IMR-90 (cell line): ENCODE data around the gene SPATA13. TPM values are rescaled to one million over a fixed set of nuclear protein-coding genes. Genes with fewer than 3 reads are reported as not detected.
A peak's percentile ranks its signal among the peaks of the same experiment; 100 is the strongest.

Experiments used
- ATAC-seq: fragments of 200-7000 bp; cut with Tn5 transposase; 2 replicates; pipeline ENCODE4 v1.9.1; 2020; ENCODE audit warnings: low read depth, mild to moderate bottlenecking, moderate library complexity
- BruUV-seq: library from RNA; stranded (reverse); fragments of 400-500 nt; replicated peaks from 2 replicates; lab custom pipeline; 2021; lab: Mats Ljungman, UMichigan
- CTCF ChIA-PET: fragments of 300-600 bp; formaldehyde crosslinking; extraction: SDS; loops from one replicate; lab custom pipeline; 2021; ENCODE audit warnings: antibody characterized with exemption; lab: Yijun Ruan, JAX
- POLR2A ChIA-PET: fragments of 300-600 bp; sonication (Branson Sonifier 250); formaldehyde crosslinking; loops from one replicate; lab custom pipeline; 2022; ENCODE audit warnings: antibody characterized with exemption; ENCODE audit not compliant: unreplicated experiment; lab: Charles Lee
- DNase-seq: peaks from one replicate; pipeline ENCODE4 v3.0.0; 2013
- H2AFZ ChIP-seq: replicated peaks from 2 replicates; pipeline ENCODE3; 2013; ENCODE audit warnings: low read length, mild to moderate bottlenecking; ENCODE audit not compliant: poor library complexity
- H2AK5ac ChIP-seq: 2 replicates; pipeline ENCODE4 v1.6.1; 2013; ENCODE audit warnings: low read depth, low read length, inconsistent platforms
- H2AK9ac ChIP-seq: replicated peaks from 2 replicates; pipeline ENCODE3; 2013; ENCODE audit warnings: mild to moderate bottlenecking, low read depth, low read length, moderate library complexity; ENCODE audit not compliant: poor library complexity
- H2BK120ac ChIP-seq: 2 replicates; pipeline ENCODE4 v1.6.1; 2013; ENCODE audit warnings: low read depth, low read length, inconsistent platforms
- H2BK15ac ChIP-seq: 3 replicates; pipeline ENCODE4 v1.6.1; 2013; ENCODE audit warnings: low read depth, low read length, inconsistent platforms
- H2BK20ac ChIP-seq: 2 replicates; pipeline ENCODE4 v1.6.1; 2013; ENCODE audit warnings: low read depth, mild to moderate bottlenecking, inconsistent platforms, low read length, moderate library complexity
- H2BK5ac ChIP-seq: 2 replicates; pipeline ENCODE4 v1.6.1; 2013; ENCODE audit warnings: mild to moderate bottlenecking, low read depth, low read length, inconsistent platforms; ENCODE audit not compliant: poor library complexity, severe bottlenecking
- H3K14ac ChIP-seq: replicated peaks from 2 replicates; pipeline ENCODE4 v1.6.1; 2013; ENCODE audit warnings: low read depth, low read length, inconsistent platforms
- H3K18ac ChIP-seq: 2 replicates; pipeline ENCODE4 v1.6.1; 2013; ENCODE audit warnings: low read depth, low read length, control low read depth
- H3K23ac ChIP-seq: 2 replicates; pipeline ENCODE4 v1.6.1; 2013; ENCODE audit warnings: low read depth, low read length, inconsistent platforms
- H3K27ac ChIP-seq: 2 replicates; pipeline ENCODE4 v1.5.1; 2013; ENCODE audit warnings: mild to moderate bottlenecking, control low read depth, low read length; ENCODE audit not compliant: insufficient read depth
- H3K27me3 ChIP-seq: 2 replicates; pipeline ENCODE4 v1.6.1; 2013; ENCODE audit warnings: low read length; ENCODE audit not compliant: control insufficient read depth, insufficient read depth
- H3K36me3 ChIP-seq: 2 replicates; pipeline ENCODE4 v1.6.1; 2013; ENCODE audit warnings: low read length, mixed read lengths; ENCODE audit not compliant: control insufficient read depth, insufficient read depth
- H3K4ac ChIP-seq: 2 replicates; pipeline ENCODE4 v1.6.1; 2013; ENCODE audit warnings: low read depth, low read length, inconsistent platforms
- H3K4me1 ChIP-seq: 2 replicates; pipeline ENCODE4 v1.6.1; 2013; ENCODE audit warnings: low read length, mixed read lengths; ENCODE audit not compliant: control insufficient read depth, insufficient read depth
- H3K4me2 ChIP-seq: 2 replicates; pipeline ENCODE4 v1.6.1; 2013; ENCODE audit warnings: low read depth, mild to moderate bottlenecking, control low read depth, low read length, moderate library complexity
- H3K4me3 ChIP-seq: 2 replicates; pipeline ENCODE4 v1.5.1; 2013; ENCODE audit warnings: low read depth, mild to moderate bottlenecking, control low read depth, low read length, moderate library complexity; ENCODE audit not compliant: insufficient read depth
- H3K56ac ChIP-seq: 2 replicates; pipeline ENCODE4 v1.6.1; 2013; ENCODE audit warnings: low read length, inconsistent platforms; ENCODE audit not compliant: insufficient read depth; ENCODE audit errors: extremely low read depth
- H3K79me1 ChIP-seq, 2 experiments: 2 replicates each; pipeline ENCODE4 v1.6.1; 2013; ENCODE audit warnings: low read length in 2 of 2, inconsistent platforms in 1 of 2, low read depth in 1 of 2
- H3K9ac ChIP-seq: 2 replicates; pipeline ENCODE4 v1.6.1; 2013; ENCODE audit warnings: low read depth, low read length, control low read depth
- H3K9me1 ChIP-seq: 2 replicates; pipeline ENCODE4 v1.6.1; 2013; ENCODE audit warnings: low read length, inconsistent platforms; ENCODE audit not compliant: insufficient read depth
- H3K9me3 ChIP-seq: 2 replicates; pipeline ENCODE4 v1.6.1; 2013; ENCODE audit warnings: low read length; ENCODE audit not compliant: control insufficient read depth, insufficient read depth
- H4K20me1 ChIP-seq: 2 replicates; pipeline ENCODE4 v1.6.1; 2013; ENCODE audit warnings: low read length, inconsistent platforms; ENCODE audit not compliant: insufficient read depth
- H4K5ac ChIP-seq: 2 replicates; pipeline ENCODE4 v1.6.1; 2013; ENCODE audit warnings: mild to moderate bottlenecking, low read depth, low read length, control low read depth
- H4K8ac ChIP-seq, 2 experiments: 2 replicates each; pipeline ENCODE4 v1.6.1; 2013; ENCODE audit warnings: low read depth in 2 of 2, low read length in 2 of 2, control low read depth in 1 of 2, inconsistent platforms in 1 of 2
- H4K91ac ChIP-seq: 2 replicates; pipeline ENCODE4 v1.6.1; 2013; ENCODE audit warnings: low read depth, low read length, inconsistent platforms; ENCODE audit not compliant: insufficient read depth
- CHD1 ChIP-seq: IDR thresholded peaks from 2 replicates; pipeline ENCODE4 v1.6.1; 2012; ENCODE audit warnings: low read depth, low read length, improper control_type of control experiment
- MAFK ChIP-seq: IDR thresholded peaks from 2 replicates; pipeline ENCODE4 v1.6.1; 2012; ENCODE audit warnings: low read depth, low read length, improper control_type of control experiment
- NFE2L2 ChIP-seq: fragments of 150-350 bp; IDR thresholded peaks from 2 replicates; pipeline ENCODE4 v1.6.1; 2016; ENCODE audit warnings: low read depth, mild to moderate bottlenecking, low read length
- RCOR1 ChIP-seq: IDR thresholded peaks from 2 replicates; pipeline ENCODE4 v1.6.1; 2012; ENCODE audit warnings: mild to moderate bottlenecking, low read length, improper control_type of control experiment; ENCODE audit not compliant: insufficient replicate concordance
- SMC3 ChIP-seq: fragments of 150-350 bp; IDR thresholded peaks from 2 replicates; pipeline ENCODE4 v1.6.1; 2016; ENCODE audit warnings: low read depth, mild to moderate bottlenecking, antibody characterized with exemption, low read length, moderate library complexity
- WGBS, 2 experiments: methylation state at CpG; one replicate each; pipeline versions ENCODE4 v1.1.5 to v1.1.7; 2013; ENCODE audit warnings: missing lambda C conversion rate in 2 of 2; ENCODE audit not compliant: insufficient read length in 1 of 2; ENCODE audit errors: extremely low coverage in 2 of 2; 5-methylcytosine and 5-hydroxymethylcytosine counted together
- dilution Hi-C: fragments of 300-500 bp; cut with HindIII; formaldehyde crosslinking; loops from one replicate; pipeline ENCODE4 v1.14.3; 2018; ENCODE audit warnings: low sequenced_read_pairs; ENCODE audit not compliant: unreplicated experiment
- in situ Hi-C: fragments of 300-500 bp; cut with MboI; formaldehyde crosslinking; loops from 3 replicates; pipeline ENCODE4 v1.14.3; 2019; ENCODE audit warnings: low sequenced_read_pairs, inconsistent platforms, mixed read lengths
- intact Hi-C: fragments of 100-400 bp; cut with micrococcal nuclease; formaldehyde crosslinking; loops from 2 replicates; pipeline ENCODE4 v1.10.0; 2022
- polyA plus RNA-seq, 3 experiments: library from polyadenylated mRNA; depleted of rRNA; stranded (reverse); fragments of >200 nt; gene quantifications; 2 replicates each; pipeline ENCODE4 v1.2.3, GENCODE V29; 2012; ENCODE audit warnings: low replicate concordance in 1 of 3
- total RNA-seq: library from RNA; depleted of rRNA; stranded (reverse); fragments of >200 nt; gene quantifications from 2 replicates; pipeline ENCODE4 v1.2.3, GENCODE V29; 2012
- TF ChIP-seq, protein P1 (sequence below): fragments of 150-350 bp; IDR thresholded peaks from 2 replicates; pipeline ENCODE4 v1.6.1; 2016; ENCODE audit warnings: low read depth, mild to moderate bottlenecking, low read length, moderate library complexity, borderline replicate concordance

SPATA13 gene
- total and polyA plus RNA-seq, 2 of the 4 experiments (the other 2 are of a cell fraction), result 10.5 to 12.5 TPM

DNA sequence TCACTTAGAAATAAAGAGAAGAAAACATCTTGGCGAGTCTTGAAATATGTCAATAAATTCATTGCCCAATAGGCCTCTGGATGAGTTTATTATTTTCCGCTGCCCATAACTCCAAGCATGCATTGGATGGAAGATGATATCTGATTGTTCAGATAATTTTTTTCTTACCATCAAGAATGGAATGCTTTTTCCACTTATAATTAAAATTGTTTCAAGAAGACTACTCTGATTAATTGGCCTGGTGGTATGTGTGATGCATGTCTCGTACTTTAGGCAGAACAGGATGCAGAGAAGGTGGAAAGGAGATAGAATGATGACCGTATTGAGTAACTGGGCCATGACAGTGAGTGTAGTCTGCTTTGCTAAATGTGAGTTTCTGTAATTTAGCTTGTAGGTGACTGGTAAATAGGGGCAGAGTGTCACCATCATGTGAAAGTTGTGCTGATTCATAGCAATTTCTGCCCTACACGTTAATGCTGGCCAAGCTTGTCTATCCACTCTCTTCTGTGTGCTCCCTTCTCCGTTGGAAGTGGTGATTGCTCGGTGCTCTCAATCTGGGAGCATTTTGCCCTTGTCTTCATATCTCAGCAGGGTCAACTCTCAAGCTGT lies 13.5 kb upstream of the SPATA13 start:
- Histone ChIP-seq H2AK9ac (no peak overlapping the region), H4K8ac (peak overlapping the region; percentile 40 to 93), H3K27me3 (no peaks in the 10 kb centered on the region), H4K91ac (peak overlapping the region; percentile 84), H2BK20ac (peak overlapping the region; percentile 98), H3K27ac (no peak overlapping the region), H2BK5ac (peak overlapping the region; percentile 12), H2BK120ac (peak overlapping the region; percentile 99), H2AK5ac (peak overlapping the region; percentile 98), H3K4me1 (peaks cover 25% of the 10 kb centered on the region), H3K56ac (no peak overlapping the region), H4K20me1 (no peaks in the 10 kb centered on the region), H2AFZ (no peak overlapping the region), H3K14ac (peak overlapping the region; percentile 97), H3K9me1 (peaks cover 13% of the 10 kb centered on the region), H4K5ac (no peak overlapping the region), H3K9ac (no peak overlapping the region), H3K4ac (peak overlapping the region; percentile 95), H3K23ac (peak overlapping the region; percentile 61; the same call in 1 of the 2 replicates), H3K79me1 (peaks cover 6 to 17% of the 10 kb centered on the region in 2 experiments; a peak in 3 of 4 replicates), H2BK15ac (peak overlapping the region; percentile 83; the same call in 2 of the 3 replicates), H3K4me3 (no peak overlapping the region), H3K9me3 (no peaks in the 10 kb centered on the region), H3K18ac (peak overlapping the region; percentile 78), H3K4me2 (no peak overlapping the region), H3K36me3 (no peaks in the 10 kb centered on the region)
- DNase-seq (no peak), ATAC-seq (no peak)
- TF ChIP-seq CHD1 (no peak), MAFK (no peak), SMC3 (no peak), RCOR1 (no peak), NFE2L2 (no peak)
- TF ChIP-seq, protein P1, sequence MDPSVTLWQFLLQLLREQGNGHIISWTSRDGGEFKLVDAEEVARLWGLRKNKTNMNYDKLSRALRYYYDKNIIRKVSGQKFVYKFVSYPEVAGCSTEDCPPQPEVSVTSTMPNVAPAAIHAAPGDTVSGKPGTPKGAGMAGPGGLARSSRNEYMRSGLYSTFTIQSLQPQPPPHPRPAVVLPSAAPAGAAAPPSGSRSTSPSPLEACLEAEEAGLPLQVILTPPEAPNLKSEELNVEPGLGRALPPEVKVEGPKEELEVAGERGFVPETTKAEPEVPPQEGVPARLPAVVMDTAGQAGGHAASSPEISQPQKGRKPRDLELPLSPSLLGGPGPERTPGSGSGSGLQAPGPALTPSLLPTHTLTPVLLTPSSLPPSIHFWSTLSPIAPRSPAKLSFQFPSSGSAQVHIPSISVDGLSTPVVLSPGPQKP, result no peak
- in situ Hi-C loops, result no loop called here
- dilution Hi-C loops, result no loop called here
- ChIA-PET CTCF (interaction anchor here (0.6 kb wide), 1 partner anchor 41 kb away, joined by 3 read pairs; no protein-coding TSS in a partner anchor), POLR2A (interaction anchor here (0.6 to 1.0 kb wide), 2 partner anchors 18 to 20 kb away, joined by 3 to 4 read pairs; no protein-coding TSS in a partner anchor)
- WGBS, 2 experiments, result 100% methylated on average over 3 of the region's 7 CpGs; no CpG with 5 or more reads in 1 of the 2 experiments
- BruUV-seq, result no TSS peak
- intact Hi-C loops, result loop anchor here (5.0 kb wide), 2 partner anchors 95 to 115 kb away; no protein-coding TSS in a partner anchor
